ENCODE results near the gene RASIP1.

The RASIP1 gene

DNA sequence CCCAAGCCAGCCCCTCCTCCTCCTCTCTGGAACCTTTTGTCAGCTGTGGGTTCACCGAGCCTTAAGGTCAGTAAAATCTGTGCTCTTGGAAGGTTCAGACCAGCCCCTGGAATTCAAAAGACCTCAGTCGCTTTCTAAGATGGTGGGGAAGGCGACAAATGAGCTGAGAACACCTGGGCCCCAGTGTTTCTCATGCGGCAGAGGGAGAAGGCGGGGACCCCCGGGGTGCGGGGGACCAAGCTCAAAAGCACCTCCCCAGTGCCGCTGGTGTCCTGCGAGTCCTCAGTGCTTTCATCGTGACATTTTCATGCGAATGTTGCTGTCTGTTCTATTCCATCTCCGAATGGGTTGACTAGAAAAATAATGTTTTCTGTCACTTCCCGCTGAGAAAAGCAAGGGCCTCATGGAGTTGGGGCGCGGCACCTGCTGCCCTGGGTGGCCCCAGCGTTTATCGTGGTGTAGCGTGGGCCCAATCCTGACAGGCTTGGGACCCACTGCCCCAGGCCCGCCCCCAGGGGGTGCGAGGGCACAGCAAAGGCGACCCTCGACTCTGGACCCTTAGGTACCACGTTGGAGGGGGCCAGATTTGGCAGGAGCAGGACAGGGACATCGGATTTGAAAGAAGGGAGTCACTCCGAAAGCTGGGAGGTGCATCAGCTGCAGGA lies 66.8 kb downstream of the RASIP1 start:
- DNase-seq (ENCODE audit: low spot score), result no peak

DNA sequence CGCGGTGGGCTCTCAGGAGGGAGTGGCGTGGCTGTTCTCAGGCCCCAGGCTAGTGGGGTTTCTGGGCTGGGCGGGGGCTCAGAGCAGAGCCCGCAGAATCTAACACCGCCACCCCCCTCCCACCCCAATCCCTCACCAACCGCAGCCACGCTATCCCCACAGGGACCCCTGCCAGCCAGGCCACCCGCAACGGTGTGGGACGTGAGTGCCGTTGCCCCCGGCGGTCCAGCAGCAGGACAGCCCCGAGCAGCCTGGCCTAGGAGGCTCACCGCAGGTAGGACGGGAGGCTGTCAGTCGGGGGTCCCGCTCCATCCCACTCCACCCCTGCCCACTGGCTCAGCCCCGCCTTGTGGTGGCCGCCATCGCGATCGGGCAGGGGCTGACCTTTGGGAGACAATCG lies 67.4 kb downstream of the RASIP1 start, which contains the start of gene NTN5:
TSS of gene NTN5 (minus strand) at position 24 of the 400 bp plus-strand sequence. CDS start 2,031 bp downstream, outside the sequence.
- no peak for DNase-seq (ENCODE audit: low spot score)

- DNase-seq (ENCODE audit: low spot score), result peak; percentile 70
Measured at GRCh38 chr19:48671446-48671995, 68.9 kb downstream of the RASIP1 start.

- peak; percentile 56 for DNase-seq (ENCODE audit: low spot score)
Measured at GRCh38 chr19:48670699-48671445, 69.5 kb downstream of the RASIP1 start.

Data from D341Med (cell line).